Spleen (tissue), 11 donors: Measurements from ENCODE around the gene KIAA0586. TPM values are rescaled to one million over a fixed set of nuclear protein-coding genes. Genes with fewer than 3 reads are reported as not detected.
A peak's percentile ranks its signal among the peaks of the same experiment; 100 is the strongest.

ENCODE experiments used
- DNase-seq: peaks from one replicate; pipeline ENCODE4 v3.0.0-alpha.2; 2020
- H3K27ac ChIP-seq, 8 donors: fragments of 200-600 bp; sonication (generic) in 7 of 8; 1 replicate in 4 of 8; 2 replicates in 4 of 8; pipeline versions ENCODE4 v1.5.0 to v1.8.0; 2016 to 2021; ENCODE audit warnings: inconsistent platforms in 4 of 8, mild to moderate bottlenecking in 4 of 8, moderate library complexity in 1 of 8
- H3K27me3 ChIP-seq, 7 donors: fragments of 200-600 bp; sonication (generic) in 6 of 7; replicated peaks in 1 of 7; 1 replicate in 4 of 7; 2 replicates in 3 of 7; pipeline versions ENCODE4 v1.5.0 to v1.8.0; 2016 to 2021; ENCODE audit warnings: inconsistent platforms in 3 of 7, mild to moderate bottlenecking in 1 of 7
- H3K36me3 ChIP-seq, 6 donors: fragments of 200-600 bp; sonication (generic) in 5 of 6; 1 replicate in 4 of 6; 2 replicates in 2 of 6; pipeline versions ENCODE4 v1.5.0 to v1.8.0; 2016 to 2021; ENCODE audit warnings: inconsistent platforms in 2 of 6
- H3K4me1 ChIP-seq, 6 donors: fragments of 200-600 bp; sonication (generic) in 5 of 6; 1 replicate in 3 of 6; 2 replicates in 3 of 6; pipeline versions ENCODE4 v1.5.0 to v1.8.0; 2016 to 2021; ENCODE audit warnings: inconsistent platforms in 3 of 6
- H3K4me3 ChIP-seq, 8 donors: fragments of 200-600 bp; sonication (generic) in 7 of 8; 1 replicate in 4 of 8; 2 replicates in 4 of 8; pipeline versions ENCODE4 v1.5.0 to v1.8.0; 2016 to 2021; ENCODE audit warnings: inconsistent platforms in 4 of 8, mild to moderate bottlenecking in 4 of 8, moderate library complexity in 2 of 8
- H3K9me3 ChIP-seq, 8 donors: fragments of 200-600 bp; sonication (generic) in 7 of 8; 1 replicate in 4 of 8; 2 replicates in 4 of 8; pipeline versions ENCODE4 v1.5.0 to v1.8.0; 2016 to 2021; ENCODE audit warnings: inconsistent platforms in 4 of 8
- POLR2A ChIP-seq, 3 donors: fragments of 450-650 bp; IDR thresholded peaks; one replicate each; pipeline ENCODE4 v1.5.1; 2017; ENCODE audit warnings: antibody characterized with exemption in 3 of 3, mild to moderate bottlenecking in 1 of 3
- POLR2AphosphoS5 ChIP-seq, 3 donors: sonication (generic); formaldehyde crosslinking; IDR thresholded peaks; one replicate each; pipeline ENCODE4 v1.5.1; 2017; ENCODE audit warnings: antibody characterized with exemption in 3 of 3
- WGBS, 5 donors: extraction: QIAGEN DNeasy Blood & Tissue Kit in 3 of 5; methylation state at CpG; one replicate each; pipeline versions ENCODE4 v1.1.5 to v1.1.7; 2013 to 2018; 5-methylcytosine and 5-hydroxymethylcytosine counted together
- intact Hi-C: fragments of 100-400 bp; cut with DNase I; formaldehyde crosslinking; loops from one replicate; pipeline ENCODE4 v1.15.0; 2023; ENCODE audit warnings: low total_unique reads
- polyA plus RNA-seq, 3 donors: library from polyadenylated mRNA; stranded (reverse); fragments of 200-250 nt; gene quantifications; one replicate each; pipeline ENCODE4 v1.2.1, GENCODE V29; 2013
- total RNA-seq, 7 donors: library from RNA; depleted of rRNA in 3 of 7; stranded (reverse); fragments of >200 nt in 3 of 7; fragmentation: NEBNext Ultra II Directional in 4 of 7; extraction: Animal tissue kit (Norgen Biotek cat#: 25700) in 4 of 7; gene quantifications; one replicate each; pipeline versions ENCODE4 v1.1.0 to v1.2.1, GENCODE V29; 2016 to 2021
- TF ChIP-seq, protein P1 (sequence below), 11 experiments: fragments of 200-600 bp in 7 of 11; fragments of 450-650 bp in 4 of 11; sonication (generic) in 4 of 11; IDR thresholded peaks in 8 of 11; conservative IDR thresholded peaks in 3 of 11; 1 replicate in 7 of 11; 2 replicates in 4 of 11; pipeline versions ENCODE4 v1.4.0 to v1.8.0; 2016 to 2021; ENCODE audit warnings: antibody characterized with exemption in 11 of 11, inconsistent platforms in 4 of 11, mild to moderate bottlenecking in 1 of 11
- donor health status: healthy with polysubstance abuse.
- donor health status: DM: no; HTN: no; CAD: no; lungs with moderate emphysema.
- donor health status: DM: no; HTN: no; CAD: no.
- donor health status: Bipolar disorder and iron deficiency.
- donor health status: healthy.
- donor health status: DM: no; HTN: no; CAD: no.
- donor health status: DM: yes; HTN: yes; CAD: no.

Gene KIAA0586
- total and polyA plus RNA-seq, 10 donors, result 4.7 to 27.5 (median 20.1) TPM

DNA sequence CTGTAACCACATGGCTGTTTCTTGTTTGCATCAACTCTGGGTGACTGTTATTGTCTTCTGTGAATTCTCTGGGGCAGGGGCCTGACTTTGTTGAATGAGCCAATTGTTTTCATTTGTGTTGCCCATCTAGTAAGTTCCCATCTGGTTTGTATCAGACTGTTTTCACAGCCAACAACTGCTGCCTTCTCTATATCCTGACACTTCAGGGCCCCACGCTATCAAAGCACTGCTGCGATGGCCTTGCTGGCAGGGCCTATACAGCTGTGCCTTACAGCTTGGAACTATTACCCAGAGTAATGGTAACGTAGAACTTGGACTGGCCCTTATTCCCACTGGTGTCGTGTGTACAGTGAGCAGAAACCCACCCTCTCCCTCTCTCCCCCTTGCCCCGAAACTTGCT lies 105.9 kb downstream of the KIAA0586 start:
- Histone ChIP-seq H3K9me3 (peaks cover 0 to 18% (median 5%) of the 10 kb centered on the region in 8 donors), H3K27ac (peak overlapping the region in 7 of 8 donors; percentile 31 to 68 (median 64)), H3K36me3 (no peaks in the 10 kb centered on the region), H3K4me3 (no peak overlapping the region), H3K4me1 (peaks cover 0 to 22% (median 5%) of the 10 kb centered on the region in 6 donors), H3K27me3 (no peaks in the 10 kb centered on the region)
- no peak for DNase-seq
- intact Hi-C loops, result no loop called here
- WGBS, 5 donors, result 46 to 55% (median 54%) methylated on average over 5 of the region's 5 CpGs
- TF ChIP-seq POLR2AphosphoS5 (IDR thresholded peaks at IDR 0.05), result no peak
- TF ChIP-seq, protein P1, sequence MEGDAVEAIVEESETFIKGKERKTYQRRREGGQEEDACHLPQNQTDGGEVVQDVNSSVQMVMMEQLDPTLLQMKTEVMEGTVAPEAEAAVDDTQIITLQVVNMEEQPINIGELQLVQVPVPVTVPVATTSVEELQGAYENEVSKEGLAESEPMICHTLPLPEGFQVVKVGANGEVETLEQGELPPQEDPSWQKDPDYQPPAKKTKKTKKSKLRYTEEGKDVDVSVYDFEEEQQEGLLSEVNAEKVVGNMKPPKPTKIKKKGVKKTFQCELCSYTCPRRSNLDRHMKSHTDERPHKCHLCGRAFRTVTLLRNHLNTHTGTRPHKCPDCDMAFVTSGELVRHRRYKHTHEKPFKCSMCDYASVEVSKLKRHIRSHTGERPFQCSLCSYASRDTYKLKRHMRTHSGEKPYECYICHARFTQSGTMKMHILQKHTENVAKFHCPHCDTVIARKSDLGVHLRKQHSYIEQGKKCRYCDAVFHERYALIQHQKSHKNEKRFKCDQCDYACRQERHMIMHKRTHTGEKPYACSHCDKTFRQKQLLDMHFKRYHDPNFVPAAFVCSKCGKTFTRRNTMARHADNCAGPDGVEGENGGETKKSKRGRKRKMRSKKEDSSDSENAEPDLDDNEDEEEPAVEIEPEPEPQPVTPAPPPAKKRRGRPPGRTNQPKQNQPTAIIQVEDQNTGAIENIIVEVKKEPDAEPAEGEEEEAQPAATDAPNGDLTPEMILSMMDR (IDR thresholded peaks at IDR 0.05 in 8 of 11, conservative IDR thresholded peaks at IDR 0.05 in 3 of 11), result no peak
- TF ChIP-seq POLR2A (IDR thresholded peaks at IDR 0.05), result no peak

DNA sequence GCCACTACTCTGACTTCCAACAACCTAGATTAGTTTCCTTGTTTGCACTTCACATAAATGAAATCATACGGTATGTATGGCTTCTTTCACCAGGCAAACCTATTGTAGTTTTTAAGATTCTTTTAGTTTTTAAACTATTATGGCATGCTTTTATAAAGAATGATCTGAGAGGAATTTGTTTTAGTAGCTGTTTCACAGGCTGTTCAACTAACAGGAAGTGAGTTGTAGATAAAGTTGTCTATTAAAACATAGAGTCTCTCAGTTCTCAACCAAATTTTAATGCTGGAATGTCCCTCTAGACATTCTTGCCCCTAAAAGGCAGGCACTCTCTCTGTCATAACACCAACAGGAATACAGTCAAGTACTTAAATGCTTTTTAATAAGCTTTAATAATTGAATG lies 107.5 kb downstream of the KIAA0586 start:
- Histone ChIP-seq H3K9me3 (peaks cover 0 to 5% (median 2%) of the 10 kb centered on the region in 8 donors), H3K4me3 (no peak overlapping the region), H3K27ac (peak overlapping the region in 7 of 8 donors; percentile 24 to 68 (median 55)), H3K4me1 (peaks cover 0 to 22% (median 5%) of the 10 kb centered on the region in 6 donors), H3K36me3 (no peaks in the 10 kb centered on the region), H3K27me3 (no peaks in the 10 kb centered on the region)
- no peak for DNase-seq
- intact Hi-C loops, result no loop called here
- TF ChIP-seq, protein P1 (IDR thresholded peaks at IDR 0.05 in 8 of 11, conservative IDR thresholded peaks at IDR 0.05 in 3 of 11), result no peak
- no peak for TF ChIP-seq POLR2A (IDR thresholded peaks at IDR 0.05)
- no peak for TF ChIP-seq POLR2AphosphoS5 (IDR thresholded peaks at IDR 0.05)
- 35 to 65% (median 42%) methylated on average over 1 of the region's 1 CpG for WGBS, 5 donors

DNA sequence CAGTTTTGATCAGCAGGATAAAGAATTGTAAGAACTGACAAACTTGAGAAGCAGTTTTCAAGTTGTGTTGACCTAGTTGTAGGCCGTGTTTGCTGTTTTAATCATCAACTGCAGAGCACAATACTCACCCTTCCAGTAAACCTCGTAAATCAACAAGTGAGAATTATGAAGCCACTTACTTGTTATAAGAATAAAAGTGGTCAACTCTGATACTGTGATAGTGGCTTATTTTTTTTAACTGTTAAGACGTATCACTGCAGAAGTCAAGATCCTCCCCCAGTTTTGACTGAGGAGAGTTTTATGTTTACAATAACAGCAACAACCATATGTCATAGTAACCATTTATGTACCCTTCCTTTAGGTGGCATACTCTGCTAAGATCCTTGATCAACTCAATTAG lies 109.5 kb downstream of the KIAA0586 start:
- H3K36me3 ChIP-seq, result peaks cover 0 to 12% (median 0%) of the 10 kb centered on the region in 6 donors
- no peak overlapping the region for H3K4me3 ChIP-seq
- H3K27ac ChIP-seq, result no peak overlapping the region
- H3K9me3 ChIP-seq, result peaks cover 0 to 3% (median 0%) of the 10 kb centered on the region in 8 donors
- H3K4me1 ChIP-seq, result peaks cover 0 to 22% (median 5%) of the 10 kb centered on the region in 6 donors
- intact Hi-C loops, result no loop called here
- H3K27me3 ChIP-seq, result no peaks in the 10 kb centered on the region
- no peak for DNase-seq
- TF ChIP-seq, protein P1 (IDR thresholded peaks at IDR 0.05 in 8 of 11, conservative IDR thresholded peaks at IDR 0.05 in 3 of 11), result no peak
- TF ChIP-seq POLR2AphosphoS5 (IDR thresholded peaks at IDR 0.05) (no peak), POLR2A (IDR thresholded peaks at IDR 0.05) (no peak)
- 76 to 81% (median 80%) methylated on average over 3 of the region's 3 CpGs for WGBS, 5 donors

DNA sequence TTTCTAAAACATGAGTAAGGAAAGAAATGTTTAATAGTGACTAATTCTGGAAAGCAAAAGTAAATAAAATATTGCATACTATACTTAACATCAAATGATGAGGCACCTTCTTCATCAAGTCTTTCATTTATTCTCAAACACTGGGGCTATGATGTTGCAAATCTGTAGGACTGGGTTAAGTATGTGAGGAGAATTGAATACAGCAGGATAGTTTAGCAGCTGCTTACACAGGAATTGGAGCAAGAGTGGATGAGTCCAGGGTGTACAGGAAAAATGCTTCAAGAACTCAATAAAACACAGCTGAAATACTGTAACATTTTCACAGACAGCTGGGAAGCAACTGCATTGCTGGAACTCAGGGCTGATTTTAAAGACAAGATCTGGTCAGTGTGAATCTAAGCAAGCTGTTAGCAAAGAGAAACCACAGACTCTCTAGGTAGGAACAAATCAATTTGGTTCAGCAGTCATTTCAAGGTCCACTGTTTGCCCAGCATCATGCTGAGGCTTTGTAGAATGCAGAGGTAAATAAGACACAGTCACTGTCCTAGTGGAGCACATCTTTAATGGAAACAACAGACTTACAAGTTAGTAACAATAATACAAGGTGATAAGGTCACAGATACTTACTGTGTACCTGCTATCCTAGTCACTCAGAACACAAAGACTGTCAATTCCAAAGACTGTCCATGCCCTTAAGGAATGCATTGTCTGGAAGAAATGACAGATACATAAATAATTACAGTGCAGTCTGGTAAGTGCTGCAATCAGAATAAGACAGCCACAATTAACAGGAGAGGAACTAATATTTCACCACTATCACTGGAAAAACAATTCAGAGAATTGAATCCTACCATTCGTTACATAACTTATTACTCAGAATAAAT lies 113.5 kb downstream of the KIAA0586 start:
- H3K27ac ChIP-seq, result no peak overlapping the region

More for the DNA sequence above, 113.5 kb downstream of the KIAA0586 start:
- WGBS, 5 donors, result 77 to 96% (median 91%) methylated on average over 1 of the region's 1 CpG
- Histone ChIP-seq H3K9me3 (peaks cover 0 to 3% (median 0%) of the 10 kb centered on the region in 8 donors), H3K4me3 (no peak overlapping the region), H3K27me3 (no peaks in the 10 kb centered on the region), H3K36me3 (peaks cover 0 to 36% (median 0%) of the 10 kb centered on the region in 6 donors), H3K4me1 (no peaks in the 10 kb centered on the region)
- TF ChIP-seq, protein P1 (IDR thresholded peaks at IDR 0.05 in 8 of 11, conservative IDR thresholded peaks at IDR 0.05 in 3 of 11), result no peak
- TF ChIP-seq POLR2A (IDR thresholded peaks at IDR 0.05), result no peak
- TF ChIP-seq POLR2AphosphoS5 (IDR thresholded peaks at IDR 0.05), result no peak
- DNase-seq, result no peak
- intact Hi-C loops, result no loop called here
